ENCODE measurements around the gene TIGD1. TPM values are rescaled to one million over a fixed set of nuclear protein-coding genes. Genes with fewer than 3 reads are reported as not detected.
"Not testable (repeated sequence)": the region's sequence is repeated elsewhere in the genome, so short reads cannot be mapped to it uniquely, and the experiment has no call there.

The TIGD1 gene
- total RNA-seq, 1 donor from 2014 or later, result 12.3 TPM

DNA sequence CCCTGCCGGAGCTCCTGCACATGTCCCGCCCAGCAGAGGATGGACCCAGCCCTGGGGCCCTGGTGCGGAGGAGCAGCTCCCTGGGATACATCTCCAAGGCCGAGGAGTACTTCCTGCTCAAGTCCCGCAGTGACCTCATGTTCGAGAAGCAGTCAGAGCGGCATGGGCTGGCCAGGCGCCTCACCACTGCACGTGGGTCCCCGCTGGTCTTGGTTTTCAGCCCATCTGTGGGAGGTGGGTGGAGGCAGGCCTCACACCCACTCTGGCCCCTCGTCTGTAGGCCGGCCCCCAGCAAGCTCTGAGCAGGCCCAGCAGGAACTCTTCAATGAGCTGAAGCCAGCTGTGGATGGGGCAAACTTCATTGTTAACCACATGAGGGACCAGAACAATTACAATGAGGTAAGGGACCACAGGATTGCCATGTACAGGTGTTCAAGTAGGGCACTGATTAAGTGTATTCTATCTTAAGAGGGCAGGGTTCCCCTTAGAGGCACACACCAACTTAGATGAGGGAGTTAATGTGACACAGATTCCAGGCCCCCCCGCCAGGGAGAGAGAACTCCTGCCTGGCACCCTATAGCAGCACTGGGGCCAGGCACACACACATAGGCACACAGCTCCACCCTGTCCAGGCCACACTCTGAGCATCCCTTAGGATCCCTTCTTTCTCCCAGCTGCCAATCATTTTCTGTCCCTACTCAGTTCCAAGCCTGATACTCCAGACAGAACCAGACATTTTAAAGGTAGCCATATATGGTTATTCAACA lies 16.2 kb downstream of the TIGD1 start:
- H3K36me3 Mint-ChIP-seq (ENCODE audit: unreplicated experiment), result peaks cover 3% of the 10 kb centered on the region
- no peak for DNase-seq
- H3K27me3 Mint-ChIP-seq (ENCODE audit: unreplicated experiment), result peaks cover 4% of the 10 kb centered on the region
- H3K27ac Mint-ChIP-seq (ENCODE audit: unreplicated experiment), result no peak overlapping the region
- H3K4me3 Mint-ChIP-seq (ENCODE audit: unreplicated experiment), result peak overlapping the region; percentile 57
- H3K4me1 Mint-ChIP-seq (ENCODE audit: low read depth, unreplicated experiment), result peaks cover 3% of the 10 kb centered on the region
- no peaks in the 10 kb centered on the region for H3K9me3 Mint-ChIP-seq (ENCODE audit: unreplicated experiment)
- TF ChIP-seq, protein P1, sequence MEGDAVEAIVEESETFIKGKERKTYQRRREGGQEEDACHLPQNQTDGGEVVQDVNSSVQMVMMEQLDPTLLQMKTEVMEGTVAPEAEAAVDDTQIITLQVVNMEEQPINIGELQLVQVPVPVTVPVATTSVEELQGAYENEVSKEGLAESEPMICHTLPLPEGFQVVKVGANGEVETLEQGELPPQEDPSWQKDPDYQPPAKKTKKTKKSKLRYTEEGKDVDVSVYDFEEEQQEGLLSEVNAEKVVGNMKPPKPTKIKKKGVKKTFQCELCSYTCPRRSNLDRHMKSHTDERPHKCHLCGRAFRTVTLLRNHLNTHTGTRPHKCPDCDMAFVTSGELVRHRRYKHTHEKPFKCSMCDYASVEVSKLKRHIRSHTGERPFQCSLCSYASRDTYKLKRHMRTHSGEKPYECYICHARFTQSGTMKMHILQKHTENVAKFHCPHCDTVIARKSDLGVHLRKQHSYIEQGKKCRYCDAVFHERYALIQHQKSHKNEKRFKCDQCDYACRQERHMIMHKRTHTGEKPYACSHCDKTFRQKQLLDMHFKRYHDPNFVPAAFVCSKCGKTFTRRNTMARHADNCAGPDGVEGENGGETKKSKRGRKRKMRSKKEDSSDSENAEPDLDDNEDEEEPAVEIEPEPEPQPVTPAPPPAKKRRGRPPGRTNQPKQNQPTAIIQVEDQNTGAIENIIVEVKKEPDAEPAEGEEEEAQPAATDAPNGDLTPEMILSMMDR (IDR thresholded peaks at IDR 0.05; ENCODE audit: partially characterized antibody, unreplicated experiment), result no peak

DNA sequence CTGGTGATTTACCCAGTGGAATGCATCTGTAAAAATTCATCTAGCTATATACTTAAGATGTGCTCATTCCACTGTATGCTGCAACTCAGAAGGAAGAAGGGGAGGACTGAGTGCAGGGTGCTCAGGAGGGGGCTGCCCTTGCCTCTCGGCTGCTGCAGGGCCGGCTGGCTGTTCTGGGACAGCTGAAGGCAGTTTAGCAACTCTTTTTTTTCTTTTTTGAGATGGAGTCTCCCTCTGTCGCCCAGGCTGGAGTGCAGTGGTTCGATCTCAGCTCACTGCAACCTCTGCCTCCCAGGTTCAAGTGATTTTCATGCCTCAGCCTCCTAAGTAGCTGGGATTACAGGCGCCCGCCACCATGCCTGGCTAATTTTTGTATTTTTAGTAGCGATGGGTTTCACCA lies 17.5 kb downstream of the TIGD1 start:
- H3K4me1 Mint-ChIP-seq (ENCODE audit: low read depth, unreplicated experiment); H3K27ac Mint-ChIP-seq (ENCODE audit: unreplicated experiment); H3K27me3 Mint-ChIP-seq (ENCODE audit: unreplicated experiment); DNase-seq; H3K4me3 Mint-ChIP-seq (ENCODE audit: unreplicated experiment); H3K36me3 Mint-ChIP-seq (ENCODE audit: unreplicated experiment); H3K9me3 Mint-ChIP-seq (ENCODE audit: unreplicated experiment): not testable (repeated sequence)

DNA sequence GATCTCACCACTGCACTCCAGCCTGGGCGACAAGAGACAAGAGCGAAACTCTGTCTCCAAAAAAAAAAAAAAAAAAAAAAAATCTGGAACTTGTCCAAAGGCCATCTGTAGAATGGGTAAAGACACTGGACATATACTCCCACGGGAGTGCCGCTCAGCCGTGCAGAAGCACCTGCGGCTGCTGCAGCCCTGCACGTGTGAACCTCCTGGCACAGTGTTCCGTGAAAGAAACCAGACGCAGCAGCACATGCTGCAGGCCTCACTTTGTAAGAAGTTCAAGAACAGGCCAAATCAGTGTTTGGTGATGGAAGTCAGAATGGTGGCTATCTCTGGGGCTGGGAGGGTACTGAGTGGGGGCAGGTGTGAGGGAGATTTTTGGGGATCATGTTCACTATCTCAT lies 17.9 kb downstream of the TIGD1 start:
- TF ChIP-seq, protein P1 (IDR thresholded peaks at IDR 0.05; ENCODE audit: partially characterized antibody, unreplicated experiment), result no peak
- peaks cover 3% of the 10 kb centered on the region for H3K36me3 Mint-ChIP-seq (ENCODE audit: unreplicated experiment)
- no peak overlapping the region for H3K27ac Mint-ChIP-seq (ENCODE audit: unreplicated experiment)
- no peaks in the 10 kb centered on the region for H3K4me1 Mint-ChIP-seq (ENCODE audit: low read depth, unreplicated experiment)
- H3K9me3 Mint-ChIP-seq (ENCODE audit: unreplicated experiment), result no peaks in the 10 kb centered on the region
- no peak overlapping the region for H3K4me3 Mint-ChIP-seq (ENCODE audit: unreplicated experiment)
- no peaks in the 10 kb centered on the region for H3K27me3 Mint-ChIP-seq (ENCODE audit: unreplicated experiment)
- DNase-seq, result no peak

DNA sequence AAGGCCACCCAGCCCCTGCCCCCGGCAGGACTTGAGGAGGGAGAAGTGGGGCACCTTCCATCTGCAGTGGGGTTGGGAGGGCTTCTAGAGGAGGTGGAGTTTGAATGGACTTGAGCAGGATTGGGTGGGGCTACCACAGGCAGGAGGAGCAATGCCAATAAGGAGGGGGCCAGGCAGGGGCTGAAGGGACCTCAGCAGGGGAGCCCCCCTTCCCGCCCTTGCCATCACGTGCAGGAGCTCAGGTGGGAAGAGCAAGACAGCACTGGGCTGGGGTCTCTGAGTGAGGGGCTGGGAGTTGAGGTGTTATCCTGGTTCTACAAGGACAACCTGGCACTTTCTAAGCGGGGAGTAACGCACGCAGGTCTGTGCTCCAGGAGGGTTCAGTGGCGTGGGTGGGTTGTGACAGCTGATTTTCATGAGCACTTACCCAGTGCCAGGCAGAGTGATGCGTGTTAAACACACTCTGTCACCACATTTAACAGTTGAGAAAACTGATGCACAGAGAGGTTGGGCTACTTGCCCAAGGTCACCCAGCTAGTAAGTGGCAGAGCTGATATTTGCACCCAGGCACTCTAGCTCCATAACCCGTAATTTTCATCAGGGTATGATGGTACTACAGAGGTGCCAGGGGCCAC lies 19.6 kb downstream of the TIGD1 start:
- H3K27ac Mint-ChIP-seq (ENCODE audit: unreplicated experiment), result no peak overlapping the region
- no peaks in the 10 kb centered on the region for H3K36me3 Mint-ChIP-seq (ENCODE audit: unreplicated experiment)
- DNase-seq, result peak; percentile 11
- H3K27me3 Mint-ChIP-seq (ENCODE audit: unreplicated experiment), result peaks cover 4% of the 10 kb centered on the region
- TF ChIP-seq, protein P1 (IDR thresholded peaks at IDR 0.05; ENCODE audit: partially characterized antibody, unreplicated experiment), result no peak
- no peak overlapping the region for H3K4me3 Mint-ChIP-seq (ENCODE audit: unreplicated experiment)
- peaks cover 2% of the 10 kb centered on the region for H3K4me1 Mint-ChIP-seq (ENCODE audit: low read depth, unreplicated experiment)
- no peaks in the 10 kb centered on the region for H3K9me3 Mint-ChIP-seq (ENCODE audit: unreplicated experiment)

DNA sequence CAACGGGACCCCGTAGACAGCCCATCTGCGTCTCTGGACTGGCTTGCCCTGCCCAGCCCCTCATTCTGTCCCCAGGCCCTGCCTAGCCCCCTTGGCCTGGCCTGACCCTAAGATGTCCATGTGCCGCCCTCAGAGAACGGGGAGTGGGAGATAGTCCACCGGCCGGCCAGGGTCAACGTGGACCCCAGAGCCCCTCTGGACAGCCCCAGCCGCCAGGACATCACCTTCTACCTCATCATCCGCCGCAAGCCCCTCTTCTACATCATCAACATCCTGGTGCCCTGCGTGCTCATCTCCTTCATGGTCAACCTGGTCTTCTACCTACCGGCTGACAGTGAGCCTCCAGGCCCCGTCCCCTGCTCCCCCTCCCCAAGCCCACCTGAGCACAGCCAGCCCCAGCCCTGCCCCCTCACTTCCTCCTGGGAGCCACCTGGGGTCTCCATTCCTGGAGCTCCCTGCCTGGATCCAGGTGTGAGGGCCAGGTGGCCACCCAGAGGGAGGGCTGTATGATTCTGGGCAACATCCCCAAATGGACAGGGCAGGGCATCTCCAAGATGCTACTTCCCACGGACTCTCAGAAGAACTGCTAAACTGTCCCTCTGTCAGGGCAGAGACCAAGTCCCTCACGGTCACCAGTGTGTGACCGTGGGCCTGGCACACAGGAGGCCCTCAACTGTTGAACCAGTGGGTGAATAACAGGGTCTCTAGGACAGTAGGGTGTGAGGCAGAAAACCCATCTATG lies 20.4 kb downstream of the TIGD1 start:
- H3K27ac Mint-ChIP-seq (ENCODE audit: unreplicated experiment), result no peak overlapping the region
- peak; percentile 18 for DNase-seq
- TF ChIP-seq, protein P1 (IDR thresholded peaks at IDR 0.05; ENCODE audit: partially characterized antibody, unreplicated experiment), result no peak
- peaks cover 2% of the 10 kb centered on the region for H3K4me1 Mint-ChIP-seq (ENCODE audit: low read depth, unreplicated experiment)
- no peak overlapping the region for H3K4me3 Mint-ChIP-seq (ENCODE audit: unreplicated experiment)
- no peaks in the 10 kb centered on the region for H3K36me3 Mint-ChIP-seq (ENCODE audit: unreplicated experiment)
- H3K27me3 Mint-ChIP-seq (ENCODE audit: unreplicated experiment), result peaks cover 4% of the 10 kb centered on the region
- H3K9me3 Mint-ChIP-seq (ENCODE audit: unreplicated experiment), result no peaks in the 10 kb centered on the region

Data from glutamatergic neuron (in vitro differentiated cells).